ENCODE data around the gene NCR2.
"Not testable (repeated sequence)": the region's sequence is repeated elsewhere in the genome, so short reads cannot be mapped to it uniquely, and the experiment has no call there.

Gene NCR2

DNA sequence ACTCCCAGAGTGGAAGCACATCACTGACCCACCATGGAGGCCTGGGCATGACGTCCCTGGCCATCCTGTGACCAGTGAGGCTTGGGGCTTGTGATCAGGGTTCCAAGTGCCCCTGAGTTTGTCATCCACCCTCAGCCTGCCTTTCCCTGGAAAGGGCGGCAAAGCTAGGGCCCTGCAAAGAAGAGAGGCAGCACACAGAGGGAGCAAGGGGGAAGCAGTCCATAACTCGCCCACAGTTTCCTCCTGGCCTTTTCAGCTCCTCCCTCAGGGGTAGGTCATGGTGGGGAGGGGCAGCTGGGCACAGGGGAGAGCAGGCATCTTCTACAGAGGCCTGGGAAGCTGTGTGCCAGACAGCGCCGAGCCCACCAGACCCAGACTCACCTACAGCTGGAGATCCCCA lies at the start of gene NCR2:
Gene NCR2, plus strand, starts transcription at position 313 of the 400 bp plus-strand sequence. CDS start 269 bp downstream, outside the sequence.
- DNase-seq, result no peak

GRCh38 chr6:41286544-41287346 lies 48.7 kb upstream of the NCR2 start, which contains the start of gene TREM1:
TSS of gene TREM1 (minus strand) at chr6:41286682. CDS start at chr6:41286655, 27 bp downstream.
- no peak for DNase-seq

DNA sequence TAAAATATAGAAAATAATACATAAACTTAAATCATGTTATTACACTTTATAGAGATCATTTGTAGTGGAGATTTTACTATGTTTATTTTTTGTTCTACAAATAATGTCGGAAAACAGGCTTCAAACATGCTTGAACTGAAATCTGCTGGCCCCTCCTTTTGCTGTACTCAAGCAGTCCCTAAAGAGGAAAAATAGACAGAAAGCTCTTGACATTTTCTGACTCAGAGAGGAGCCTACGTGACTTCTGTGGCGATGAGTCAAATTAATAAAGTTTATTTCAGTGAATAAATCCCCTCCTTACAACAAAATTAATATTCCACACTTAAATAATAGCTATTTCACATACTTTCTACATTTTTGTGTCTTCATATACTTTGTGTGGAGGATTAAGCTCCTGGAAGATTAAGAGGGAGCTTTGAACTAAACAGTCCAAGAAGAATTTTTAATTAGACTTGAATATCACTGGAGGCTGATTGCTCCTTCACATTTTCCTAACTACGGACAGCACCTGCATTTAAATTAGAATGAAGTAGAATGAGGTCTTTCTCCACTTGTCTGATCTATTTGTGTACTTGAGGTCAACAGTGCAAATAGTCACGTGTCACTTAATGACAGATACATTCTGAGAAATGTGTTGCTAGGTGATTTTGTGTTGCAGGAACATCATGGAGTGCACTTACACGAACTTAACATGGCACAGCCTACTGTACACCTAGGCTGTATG lies 47.2 kb upstream of the NCR2 start:
- no peak for DNase-seq

DNA sequence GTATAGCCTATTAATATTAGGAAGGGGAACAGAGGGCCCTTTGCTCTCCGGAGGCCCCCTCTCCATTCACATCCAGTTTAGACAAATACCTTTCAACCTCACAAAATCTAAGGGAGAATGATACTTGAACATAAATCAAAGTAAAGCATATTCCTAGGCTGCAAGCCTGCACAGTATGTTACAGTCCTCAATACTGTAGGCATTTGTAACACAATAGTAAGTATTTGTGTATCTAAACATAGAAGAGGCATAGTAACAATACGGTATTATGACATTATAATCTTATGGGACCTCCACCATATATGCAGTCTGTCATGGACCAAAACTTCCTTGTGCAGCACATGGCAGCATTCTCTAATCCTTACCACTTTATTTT lies 46.7 kb upstream of the NCR2 start:
- no peak for DNase-seq

- DNase-seq, result no peak
Observed at GRCh38 chr6:41289815-41290214, 45.6 kb upstream of the NCR2 start.

GRCh38 chr6:41291717-41292116 lies 43.7 kb upstream of the NCR2 start:
- DNase-seq, result no peak

- DNase-seq, result no peak
Observed at GRCh38 chr6:41294214-41294872, 41.1 kb upstream of the NCR2 start.

GRCh38 chr6:41297248-41297647 lies 38.2 kb upstream of the NCR2 start:
- not testable (repeated sequence) for DNase-seq

DNA sequence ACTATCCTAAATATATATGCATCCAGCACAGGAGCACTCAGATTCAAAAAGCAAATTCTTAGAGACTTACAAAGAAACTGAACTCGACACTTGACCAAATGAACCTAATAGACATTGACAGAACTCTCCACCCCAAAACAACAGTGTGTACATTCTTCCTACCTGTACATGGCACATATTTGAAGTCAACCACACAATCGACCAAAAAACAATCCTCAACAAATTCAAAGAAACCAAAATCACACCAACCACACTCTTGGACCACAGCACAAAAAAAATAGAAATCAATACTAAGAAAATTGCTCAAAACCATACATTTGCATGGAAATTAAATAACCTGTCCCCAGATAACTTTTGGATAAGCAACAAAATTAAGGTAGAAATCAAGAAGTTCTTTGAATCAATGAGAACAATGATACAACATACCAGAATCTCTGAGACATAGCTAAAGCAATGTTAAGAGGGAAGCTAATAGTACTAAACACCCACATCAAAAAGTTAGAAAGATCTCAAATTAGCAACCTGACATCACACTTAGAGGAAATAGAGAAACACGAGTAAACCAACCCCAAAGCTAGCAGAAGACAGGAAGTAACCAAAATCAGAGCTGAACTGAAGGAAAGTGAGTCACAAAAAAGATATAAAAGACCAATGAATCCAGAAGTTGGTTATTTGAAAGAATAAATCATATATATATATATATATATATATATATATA lies 36.5 kb upstream of the NCR2 start:
- no peak for DNase-seq

DNA sequence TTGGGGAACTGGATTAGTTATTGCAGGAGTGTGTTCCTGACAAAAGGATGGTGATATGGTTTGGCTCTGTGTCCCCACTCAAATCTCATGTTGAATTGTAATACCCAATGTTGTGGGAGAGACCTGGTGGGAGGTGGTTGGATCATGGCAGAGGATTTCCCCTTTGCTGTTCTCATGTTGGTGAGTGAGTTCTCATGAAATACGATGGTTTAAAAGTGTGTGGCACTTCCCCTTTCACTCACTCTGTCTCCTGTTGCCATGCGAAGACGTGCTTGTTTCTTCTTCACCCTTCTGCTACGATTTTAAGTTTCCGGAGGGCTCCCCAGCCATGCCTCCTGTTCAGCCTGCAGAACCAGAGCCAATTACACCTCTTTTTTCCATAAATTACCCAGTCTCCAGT lies 32.8 kb upstream of the NCR2 start:
- DNase-seq, result no peak

GRCh38 chr6:41306187-41306854 lies 29.1 kb upstream of the NCR2 start:
- DNase-seq, result peak in 1 of 2 experiments; percentile 39

DNA sequence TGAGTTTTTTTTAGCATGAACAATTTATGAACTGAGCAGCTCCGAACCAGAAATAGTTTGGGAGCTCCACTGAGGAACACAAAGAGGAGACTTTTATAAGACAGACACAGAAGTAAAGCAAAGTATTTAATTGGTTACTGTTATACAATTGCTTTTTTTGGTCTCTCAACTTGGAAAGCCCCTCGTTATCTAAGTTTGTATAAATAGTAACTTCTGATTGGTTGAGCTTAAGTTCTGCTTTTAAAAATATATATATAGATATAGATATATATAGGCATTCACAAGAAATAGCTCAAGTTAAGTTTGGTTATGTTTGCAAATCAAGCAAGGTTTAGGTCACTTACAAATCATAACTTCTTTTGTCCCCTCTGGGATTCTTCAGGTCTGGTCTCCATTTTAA lies 20.2 kb upstream of the NCR2 start:
- no peak for DNase-seq

GRCh38 chr6:41315943-41316620 lies 19.3 kb upstream of the NCR2 start:
- no peak for DNase-seq

DNA sequence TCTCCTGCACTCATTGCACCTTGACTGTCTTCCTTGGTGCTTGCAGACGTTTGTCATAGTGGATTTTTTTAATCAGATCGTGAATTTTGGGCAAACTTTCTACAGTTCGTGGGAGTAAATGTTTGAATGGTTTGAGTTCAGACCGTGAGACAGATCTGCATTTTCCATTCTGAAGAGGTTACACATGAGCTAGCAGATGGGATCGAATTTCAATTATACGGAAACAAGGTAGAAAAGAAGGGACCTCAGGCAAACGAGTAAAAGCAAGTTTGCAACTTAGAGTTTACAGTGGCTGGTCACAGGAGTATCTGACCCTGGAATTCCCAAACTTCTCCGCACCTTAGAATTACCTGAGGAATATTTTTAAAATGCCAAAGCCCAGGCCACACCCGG lies 17.2 kb upstream of the NCR2 start:
- DNase-seq, result no peak

GRCh38 chr6:41318654-41319565 lies 16.5 kb upstream of the NCR2 start:
- peak; percentile 40 to 86 for DNase-seq

- no peak for DNase-seq
Observed at GRCh38 chr6:41321183-41321582, 14.2 kb upstream of the NCR2 start.

GRCh38 chr6:41325446-41326066 lies 9.9 kb upstream of the NCR2 start:
- no peak for DNase-seq

- no peak for DNase-seq
Observed at GRCh38 chr6:41326092-41326491, 9.3 kb upstream of the NCR2 start.

DNA sequence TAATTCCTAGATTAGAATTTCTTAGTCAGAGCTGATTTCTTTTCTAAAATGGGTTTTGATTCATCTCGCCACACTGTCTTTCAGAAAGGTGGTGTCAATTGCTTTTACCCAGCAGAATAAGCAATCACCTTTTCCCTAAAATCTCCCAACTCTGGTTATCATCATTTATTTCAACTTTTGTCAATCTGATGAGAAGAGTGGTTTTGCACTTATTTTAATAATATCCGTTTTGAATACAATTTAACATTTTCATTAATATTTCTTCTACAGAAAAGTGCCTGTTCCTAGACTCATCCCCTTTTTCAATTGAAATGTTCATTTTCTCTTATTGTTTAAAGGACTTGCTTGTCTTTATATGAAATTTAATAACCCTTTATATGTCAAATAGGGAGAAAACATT lies 8.2 kb upstream of the NCR2 start:
- DNase-seq, result no peak
